ENCODE data around the gene ZFYVE9. TPM values are rescaled to one million over a fixed set of nuclear protein-coding genes. Genes with fewer than 3 reads are reported as not detected.

Gene ZFYVE9
- total and polyA plus RNA-seq, 12 donors = 3.4 to 28.9 (median 22.2) TPM

DNA sequence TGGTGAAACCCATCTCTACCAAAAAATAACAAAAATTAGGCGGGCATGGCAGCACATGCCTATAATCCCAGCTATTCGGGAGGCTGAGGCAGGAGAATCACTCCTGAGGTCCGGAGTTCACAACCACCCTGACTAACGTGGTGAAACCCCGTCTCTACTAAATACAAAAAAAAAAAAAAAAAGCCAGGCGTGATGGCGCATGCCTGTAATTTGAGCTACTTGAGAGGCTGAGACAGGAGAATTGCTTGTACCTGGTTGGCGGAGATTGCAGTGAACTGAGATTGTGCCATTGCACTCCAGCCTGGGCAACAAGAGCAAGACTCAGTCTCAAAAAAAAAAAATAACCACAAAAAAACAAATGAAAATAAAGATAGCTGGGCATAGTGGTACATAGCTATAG lies 181.8 kb downstream of the ZFYVE9 start:
- DNase-seq = no peak
- intact Hi-C loops (cut with DNase I) = no loop called here
- Histone ChIP-seq H3K4me3 (no peak overlapping the region), H3K36me3 (replicated peaks in 1 of 2) (no peaks in the 10 kb centered on the region), H3K9me3 (replicated peaks in 1 of 3) (no peaks in the 10 kb centered on the region), H3K27ac (no peak overlapping the region), H3K27me3 (no peaks in the 10 kb centered on the region), H3K4me1 (replicated peaks in 1 of 2) (peaks cover 0 to 4% of the 10 kb centered on the region in 2 donors)
- TF ChIP-seq POLR2A (IDR thresholded peaks at IDR 0.05) = no peak
- TF ChIP-seq, protein P1, sequence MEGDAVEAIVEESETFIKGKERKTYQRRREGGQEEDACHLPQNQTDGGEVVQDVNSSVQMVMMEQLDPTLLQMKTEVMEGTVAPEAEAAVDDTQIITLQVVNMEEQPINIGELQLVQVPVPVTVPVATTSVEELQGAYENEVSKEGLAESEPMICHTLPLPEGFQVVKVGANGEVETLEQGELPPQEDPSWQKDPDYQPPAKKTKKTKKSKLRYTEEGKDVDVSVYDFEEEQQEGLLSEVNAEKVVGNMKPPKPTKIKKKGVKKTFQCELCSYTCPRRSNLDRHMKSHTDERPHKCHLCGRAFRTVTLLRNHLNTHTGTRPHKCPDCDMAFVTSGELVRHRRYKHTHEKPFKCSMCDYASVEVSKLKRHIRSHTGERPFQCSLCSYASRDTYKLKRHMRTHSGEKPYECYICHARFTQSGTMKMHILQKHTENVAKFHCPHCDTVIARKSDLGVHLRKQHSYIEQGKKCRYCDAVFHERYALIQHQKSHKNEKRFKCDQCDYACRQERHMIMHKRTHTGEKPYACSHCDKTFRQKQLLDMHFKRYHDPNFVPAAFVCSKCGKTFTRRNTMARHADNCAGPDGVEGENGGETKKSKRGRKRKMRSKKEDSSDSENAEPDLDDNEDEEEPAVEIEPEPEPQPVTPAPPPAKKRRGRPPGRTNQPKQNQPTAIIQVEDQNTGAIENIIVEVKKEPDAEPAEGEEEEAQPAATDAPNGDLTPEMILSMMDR (IDR thresholded peaks at IDR 0.05) = no peak
- WGBS, 4 donors = 93 to 95% (median 94%) methylated on average over 8 of the region's 8 CpGs

DNA sequence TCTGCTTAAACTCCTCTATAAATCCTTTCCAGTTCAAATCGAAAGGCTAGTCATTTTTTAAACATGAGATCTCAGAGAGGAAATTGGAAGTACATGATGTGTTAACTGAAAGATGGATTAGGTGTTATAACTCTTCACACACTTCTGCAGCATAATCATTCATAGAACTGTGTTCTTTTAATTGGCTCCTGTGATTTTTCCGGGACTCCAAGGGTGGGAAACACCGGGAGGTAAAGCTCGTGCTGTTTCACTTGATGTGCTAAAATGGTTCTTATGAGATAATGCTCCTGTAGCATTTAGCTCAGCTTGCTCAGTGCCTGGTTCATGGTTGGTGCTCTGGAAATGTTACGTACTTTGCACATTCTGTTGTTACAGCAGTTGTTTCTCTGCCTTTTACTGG lies 183.9 kb downstream of the ZFYVE9 start:
- H3K9me3 ChIP-seq (replicated peaks in 1 of 3) = no peaks in the 10 kb centered on the region
- H3K27me3 ChIP-seq = no peaks in the 10 kb centered on the region
- intact Hi-C loops (cut with DNase I) = no loop called here
- peaks cover 0 to 4% of the 10 kb centered on the region in 2 donors for H3K4me1 ChIP-seq (replicated peaks in 1 of 2)
- H3K36me3 ChIP-seq (replicated peaks in 1 of 2) = no peaks in the 10 kb centered on the region
- no peak for DNase-seq
- no peak for TF ChIP-seq POLR2A (IDR thresholded peaks at IDR 0.05)
- TF ChIP-seq, protein P1 (IDR thresholded peaks at IDR 0.05) = no peak
- 86 to 97% (median 88%) methylated on average over 5 of the region's 5 CpGs for WGBS, 4 donors
- no peak overlapping the region for H3K27ac ChIP-seq
- H3K4me3 ChIP-seq = no peak overlapping the region

DNA sequence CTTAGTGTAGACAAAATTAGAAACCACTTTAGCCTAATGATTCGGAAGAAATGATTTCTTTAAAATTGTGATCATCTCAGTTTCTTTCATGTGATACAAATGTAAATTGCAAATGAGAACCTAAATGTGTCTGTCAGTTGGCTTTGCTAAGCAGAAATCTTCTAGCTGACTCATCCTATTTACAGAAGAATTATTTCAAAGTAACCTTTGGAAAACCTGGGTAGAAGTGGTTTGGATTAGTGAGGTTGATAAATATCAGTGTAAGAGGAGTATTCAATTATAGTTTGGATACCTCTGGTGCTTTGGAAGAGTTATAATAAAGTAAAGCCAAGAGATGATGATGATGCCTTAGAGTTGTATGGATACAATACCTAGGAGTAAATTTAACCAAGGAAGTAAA lies 186.7 kb downstream of the ZFYVE9 start:
- Histone ChIP-seq H3K27ac (no peak overlapping the region), H3K9me3 (replicated peaks in 1 of 3) (no peaks in the 10 kb centered on the region), H3K36me3 (replicated peaks in 1 of 2) (no peaks in the 10 kb centered on the region), H3K4me1 (replicated peaks in 1 of 2) (peaks cover 0 to 4% of the 10 kb centered on the region in 2 donors), H3K4me3 (no peak overlapping the region), H3K27me3 (no peaks in the 10 kb centered on the region)
- DNase-seq = no peak
- TF ChIP-seq POLR2A (IDR thresholded peaks at IDR 0.05) = no peak
- TF ChIP-seq, protein P1 (IDR thresholded peaks at IDR 0.05) = no peak
- WGBS, 4 donors = 87 to 100% (median 96%) methylated on average over 1 of the region's 1 CpG
- intact Hi-C loops (cut with DNase I) = no loop called here

DNA sequence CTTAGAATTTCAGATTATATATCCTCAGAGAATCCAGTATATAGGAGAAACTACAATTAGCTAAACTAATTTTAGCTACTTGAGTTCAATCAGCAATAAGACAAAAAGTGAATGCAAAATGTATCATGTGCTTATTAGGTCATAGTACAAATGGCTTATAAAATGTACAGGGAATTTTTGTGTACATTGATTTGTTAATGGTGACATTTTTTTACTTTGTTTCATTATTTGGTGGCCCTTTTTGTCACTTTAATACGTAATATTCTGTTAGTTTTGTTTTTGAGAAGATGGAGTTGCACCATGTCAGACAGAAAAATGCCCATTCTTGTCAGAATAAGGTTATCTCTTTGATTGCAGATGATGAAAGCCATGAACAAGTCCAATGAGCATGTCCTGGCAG lies 190.5 kb downstream of the ZFYVE9 start:
- H3K36me3 ChIP-seq (replicated peaks in 1 of 2) = peaks cover 0 to 4% of the 10 kb centered on the region in 2 donors
- no peaks in the 10 kb centered on the region for H3K27me3 ChIP-seq
- intact Hi-C loops (cut with DNase I) = no loop called here
- H3K27ac ChIP-seq = no peak overlapping the region
- no peak for DNase-seq
- TF ChIP-seq, protein P1 (IDR thresholded peaks at IDR 0.05) = no peak
- TF ChIP-seq POLR2A (IDR thresholded peaks at IDR 0.05) = no peak
- 79 to 98% (median 91%) methylated on average over 1 of the region's 1 CpG for WGBS, 4 donors
- H3K4me3 ChIP-seq = no peak overlapping the region
- H3K9me3 ChIP-seq (replicated peaks in 1 of 3) = no peaks in the 10 kb centered on the region
- peaks cover 0 to 4% of the 10 kb centered on the region in 2 donors for H3K4me1 ChIP-seq (replicated peaks in 1 of 2)

Measured in adrenal gland (tissue), 12 donors.